ENCODE data around the gene GNB3.

GNB3 gene

GRCh38 chr12:6825398-6826124, 15.2 kb upstream of the GNB3 start:
- no peak for TF ChIP-seq SNAI2 (CRISPR knock-in tag; IDR thresholded peaks at IDR 0.05)
- TF ChIP-seq CREB5 (CRISPR knock-in tag; IDR thresholded peaks at IDR 0.05; ENCODE audit: low read depth), result no peak
- no peak for TF ChIP-seq PPARA (CRISPR knock-in tag; IDR thresholded peaks at IDR 0.05; ENCODE audit: borderline replicate concordance)
- ATAC-seq, result peak; percentile 63

- TF ChIP-seq TSHZ2 (CRISPR knock-in tag; IDR thresholded peaks at IDR 0.05), result no peak
- no peak for TF ChIP-seq ZNF565 (CRISPR knock-in tag; conservative IDR thresholded peaks at IDR 0.05; ENCODE audit: low read depth)
- TF ChIP-seq TCF4 (CRISPR knock-in tag; IDR thresholded peaks at IDR 0.05; ENCODE audit: borderline replicate concordance), result no peak
- no peak for TF ChIP-seq ZNF70 (CRISPR knock-in tag; IDR thresholded peaks at IDR 0.05)
- TF ChIP-seq BACH2 (CRISPR knock-in tag; IDR thresholded peaks at IDR 0.05; ENCODE audit: borderline replicate concordance), result no peak
- TF ChIP-seq OSR1 (CRISPR knock-in tag; IDR thresholded peaks at IDR 0.05), result no peak
- no peak for TF ChIP-seq ESRRG (CRISPR knock-in tag; IDR thresholded peaks at IDR 0.05)
- TF ChIP-seq GLIS3 (CRISPR knock-in tag; IDR thresholded peaks at IDR 0.05), result no peak
- no peak for TF ChIP-seq CSRNP3 (CRISPR knock-in tag; IDR thresholded peaks at IDR 0.05)
- no peak for TF ChIP-seq ZFP30 (CRISPR knock-in tag; IDR thresholded peaks at IDR 0.05)
- TF ChIP-seq RARB (CRISPR knock-in tag; IDR thresholded peaks at IDR 0.05), result no peak
- no peak for TF ChIP-seq PPARA (CRISPR knock-in tag; IDR thresholded peaks at IDR 0.05; ENCODE audit: borderline replicate concordance)
- TF ChIP-seq POU6F1 (CRISPR knock-in tag; IDR thresholded peaks at IDR 0.05; ENCODE audit: borderline replicate concordance, low read depth), result no peak
- no peak for TF ChIP-seq ZFP3 (CRISPR knock-in tag; IDR thresholded peaks at IDR 0.05)
- TF ChIP-seq PATZ1 (CRISPR knock-in tag; IDR thresholded peaks at IDR 0.05; ENCODE audit: borderline replicate concordance), result no peak
- TF ChIP-seq CSDC2 (CRISPR knock-in tag; IDR thresholded peaks at IDR 0.05), result no peak
- TF ChIP-seq ISL1 (CRISPR knock-in tag; IDR thresholded peaks at IDR 0.05), result no peak
- TF ChIP-seq ZNF8 (CRISPR knock-in tag; IDR thresholded peaks at IDR 0.05), result no peak
- no peak for TF ChIP-seq ZC3H10 (CRISPR knock-in tag; IDR thresholded peaks at IDR 0.05)
- TF ChIP-seq CREB5 (CRISPR knock-in tag; IDR thresholded peaks at IDR 0.05; ENCODE audit: low read depth), result no peak
- ATAC-seq, result no peak
Measured at GRCh38 chr12:6826125-6826733, 14.5 kb upstream of the GNB3 start.

Measured in SK-N-SH treated with all-trans-retinoic acid at 6 μM for 48 hours (cell line).